SKM-1 treated with dmso at 0.1 percent for 144 hours (cell line): ENCODE data around the gene AMBRA1.

Source experiments
- DNase-seq: peaks from one replicate; lab custom pipeline; 2025; ENCODE audit not compliant: unreplicated experiment; lab: John Stamatoyannopoulos, UW

AMBRA1 gene

GRCh38 chr11:46352063-46352841 is 241.6 kb downstream of the AMBRA1 start:
- DNase-seq: peak; percentile 16

- no peak for DNase-seq
Measured at GRCh38 chr11:46351606-46352005, 242.2 kb downstream of the AMBRA1 start.

GRCh38 chr11:46351148-46351547 is 242.7 kb downstream of the AMBRA1 start:
- DNase-seq: no peak

- no peak for DNase-seq
Measured at GRCh38 chr11:46350695-46351094, 243.1 kb downstream of the AMBRA1 start.

- DNase-seq: no peak
Measured at GRCh38 chr11:46348566-46349401, 245.0 kb downstream of the AMBRA1 start.

- DNase-seq: no peak
Measured at GRCh38 chr11:46347637-46348311, 246.0 kb downstream of the AMBRA1 start.

- peak; percentile 90 for DNase-seq
Measured at GRCh38 chr11:46346886-46347636, 246.8 kb downstream of the AMBRA1 start, which contains the start of gene DGKZ. Gene DGKZ, plus strand, starts transcription at chr11:46347463. Its CDS starts 197 bp downstream, at chr11:46347660.
